HepG2 (cell line): Measurements from ENCODE around the gene FUT3. TPM values are rescaled to one million over a fixed set of nuclear protein-coding genes. Genes with fewer than 3 reads are reported as not detected.

Experiments used
- ARID5B ChIP-seq: IDR thresholded peaks from 2 replicates; pipeline ENCODE4 v1.4.0; 2020; ENCODE audit warnings: mild to moderate bottlenecking, missing genetic modification reagents
- ATF7-NPFF ChIP-seq: sonication (generic); formaldehyde crosslinking; IDR thresholded peaks from 2 replicates; pipeline ENCODE4 v1.8.1; 2023; ENCODE audit warnings: mild to moderate bottlenecking, low read depth, missing genetic modification reagents, moderate library complexity
- BRD4 ChIP-seq: sonication (generic); formaldehyde crosslinking; IDR thresholded peaks from 2 replicates; pipeline ENCODE4 v1.4.0; 2020; ENCODE audit warnings: missing genetic modification reagents
- CC2D1A ChIP-seq: sonication (generic); formaldehyde crosslinking; IDR thresholded peaks from 2 replicates; pipeline ENCODE4 v1.8.1; 2023; ENCODE audit warnings: mild to moderate bottlenecking, missing genetic modification reagents
- GATAD2A ChIP-seq: IDR thresholded peaks from 2 replicates; pipeline ENCODE4 v1.6.1; 2016
- HCFC1 ChIP-seq: fragments of 150-350 bp; IDR thresholded peaks from 2 replicates; pipeline ENCODE4 v1.6.1; 2014; ENCODE audit warnings: low read depth, low read length
- JDP2 ChIP-seq: sonication (generic); formaldehyde crosslinking; IDR thresholded peaks from 2 replicates; pipeline ENCODE4 v1.8.1; 2022; ENCODE audit warnings: missing genetic modification reagents, borderline replicate concordance
- KLF15 ChIP-seq: sonication (generic); formaldehyde crosslinking; IDR thresholded peaks from 2 replicates; pipeline ENCODE4 v1.8.1; 2023; ENCODE audit warnings: borderline replicate concordance, mild to moderate bottlenecking, inconsistent platforms, missing genetic modification reagents, mixed read lengths
- KLF9 ChIP-seq: IDR thresholded peaks from 2 replicates; pipeline ENCODE4 v1.6.1; 2016; ENCODE audit warnings: low read depth
- PTBP1 ChIP-seq: fragments of 200-400 bp; formaldehyde crosslinking; IDR thresholded peaks from 2 replicates; pipeline ENCODE4 v1.6.1; 2018; ENCODE audit warnings: low read length, low read depth; ENCODE audit not compliant: poor library complexity, severe bottlenecking
- SUZ12 ChIP-seq: fragments of 150-350 bp; IDR thresholded peaks from 2 replicates; pipeline ENCODE4 v1.6.1; 2014; ENCODE audit warnings: low read depth, low read length
- ZBTB43 ChIP-seq: sonication (generic); formaldehyde crosslinking; conservative IDR thresholded peaks from 2 replicates; pipeline ENCODE4 v1.4.0; 2020; ENCODE audit warnings: missing genetic modification reagents
- ZGPAT ChIP-seq: IDR thresholded peaks from 2 replicates; pipeline ENCODE4 v1.6.1; 2016; ENCODE audit warnings: mild to moderate bottlenecking
- ZNF264 ChIP-seq: sonication (generic); formaldehyde crosslinking; IDR thresholded peaks from 2 replicates; pipeline ENCODE4 v1.4.0; 2020; ENCODE audit warnings: missing genetic modification reagents
- ZNF33A ChIP-seq: sonication (generic); formaldehyde crosslinking; IDR thresholded peaks from 2 replicates; pipeline ENCODE4 v1.5.1; 2020; ENCODE audit warnings: missing genetic modification reagents, mild to moderate bottlenecking, moderate library complexity, borderline replicate concordance
- ZNF343 ChIP-seq: sonication (generic); formaldehyde crosslinking; IDR thresholded peaks from 2 replicates; pipeline ENCODE4 v1.4.0; 2020; ENCODE audit warnings: mild to moderate bottlenecking, missing genetic modification reagents
- ZNF552 ChIP-seq: sonication (generic); formaldehyde crosslinking; IDR thresholded peaks from 2 replicates; pipeline ENCODE4 v1.9.0; 2022; ENCODE audit warnings: missing genetic modification reagents, mild to moderate bottlenecking, borderline replicate concordance
- ZNF574 ChIP-seq: sonication (generic); formaldehyde crosslinking; IDR thresholded peaks from 2 replicates; pipeline ENCODE4 v1.4.0; 2020; ENCODE audit warnings: missing genetic modification reagents
- ZNF839 ChIP-seq: sonication (generic); formaldehyde crosslinking; IDR thresholded peaks from 2 replicates; pipeline ENCODE4 v1.4.0; 2020; ENCODE audit warnings: missing genetic modification reagents, mild to moderate bottlenecking, borderline replicate concordance
- polyA plus RNA-seq, 8 experiments: library from polyadenylated mRNA; depleted of rRNA in 3 of 8; stranded (reverse) in 7 of 8; unstranded in 1 of 8; fragments of >200 nt; fragmentation: Illumina TruSeq in 4 of 8; extraction: Trizol in 4 of 8; gene quantifications; 2 replicates each; pipeline versions ENCODE4 v1.2.1 to v1.2.3, GENCODE V29; 2011 to 2016; ENCODE audit warnings: low read depth in 4 of 8, missing spikeins in 1 of 8, mixed read lengths in 1 of 8; ENCODE audit not compliant: insufficient read depth in 1 of 8
- total RNA-seq, 5 experiments: library from RNA; depleted of rRNA; stranded (reverse); fragments of >200 nt; fragmentation: Illumina TruSeq; extraction: Trizol; gene quantifications; 2 replicates each; pipeline ENCODE4 v1.2.3, GENCODE V29; 2016; ENCODE audit warnings: low read depth in 1 of 5

FUT3 gene
- total and polyA plus RNA-seq, 2 of the 13 experiments (the other 11 are each of a cell fraction or from before 2014, with no cell fraction given): 0.53 to 1.1 TPM

- TF ChIP-seq ARID5B (CRISPR knock-in tag) (0 out of 2 replicates have a peak, but pooled peaks have one; percentile 13), KLF15 (CRISPR knock-in tag) (no peak), ZGPAT (CRISPR knock-in tag) (no peak), ZNF33A (CRISPR knock-in tag) (no peak), CC2D1A (CRISPR knock-in tag) (no peak), SUZ12 (no peak), BRD4 (no peak), ZNF574 (no peak), ZNF264 (CRISPR knock-in tag) (peak; percentile 99), ZNF552 (CRISPR knock-in tag) (no peak), ZNF839 (CRISPR knock-in tag) (no peak), JDP2 (CRISPR knock-in tag) (no peak), PTBP1 (no peak), KLF9 (no peak), ATF7-NPFF (no peak), ZNF343 (no peak), HCFC1 (no peak), GATAD2A (peak; percentile 26; the same call in 1 of the 2 replicates), ZBTB43 (CRISPR knock-in tag) (no peak)
Measured at GRCh38 chr19:5882421-5882968, 31.2 kb upstream of the FUT3 start (continued).
